H9 (cell line): ENCODE measurements around the gene ZNF541. TPM values are rescaled to one million over a fixed set of nuclear protein-coding genes. Genes with fewer than 3 reads are reported as not detected.

Experiments
- DNase-seq: peaks from one replicate; pipeline ENCODE4 v3.0.0-alpha.2; 2017
- H2AFZ ChIP-seq: one replicate; pipeline ENCODE4 v1.6.1; 2013; ENCODE audit warnings: mild to moderate bottlenecking, low read length, control low read depth, moderate library complexity
- H2AK5ac ChIP-seq: 2 replicates; pipeline ENCODE4 v1.6.1; 2013; ENCODE audit warnings: low read length, control low read depth, mixed read lengths; ENCODE audit not compliant: insufficient read length
- H2BK120ac ChIP-seq: one replicate; pipeline ENCODE4 v1.6.1; 2013; ENCODE audit warnings: low read depth, mild to moderate bottlenecking, low read length, control low read depth, inconsistent platforms; ENCODE audit not compliant: poor library complexity, severe bottlenecking
- H2BK12ac ChIP-seq: 2 replicates; pipeline ENCODE4 v1.6.1; 2013; ENCODE audit warnings: low read length, control low read depth, mixed read lengths, low read depth; ENCODE audit not compliant: insufficient read length
- H2BK15ac ChIP-seq: 2 replicates; pipeline ENCODE4 v1.6.1; 2013; ENCODE audit warnings: low read depth, low read length, control low read depth
- H2BK20ac ChIP-seq: one replicate; pipeline ENCODE4 v1.6.1; 2013; ENCODE audit warnings: low read depth, mild to moderate bottlenecking, low read length, control low read depth, inconsistent platforms; ENCODE audit not compliant: poor library complexity, severe bottlenecking
- H2BK5ac ChIP-seq: 2 replicates; pipeline ENCODE4 v1.6.1; 2013; ENCODE audit warnings: low read length, control low read depth, mixed read lengths; ENCODE audit not compliant: insufficient read length
- H3K14ac ChIP-seq: 2 replicates; pipeline ENCODE4 v1.6.1; 2013; ENCODE audit warnings: low read length, control low read depth; ENCODE audit not compliant: insufficient read depth
- H3K18ac ChIP-seq: 2 replicates; pipeline ENCODE4 v1.6.1; 2013; ENCODE audit warnings: low read depth, mild to moderate bottlenecking, mixed read lengths, low read length, control low read depth; ENCODE audit not compliant: insufficient read length
- H3K23ac ChIP-seq: 2 replicates; pipeline ENCODE4 v1.6.1; 2013; ENCODE audit warnings: low read length, control low read depth, mixed read lengths, low read depth; ENCODE audit not compliant: insufficient read length
- H3K23me2 ChIP-seq: 2 replicates; pipeline ENCODE4 v1.6.1; 2013; ENCODE audit warnings: low read depth, mild to moderate bottlenecking, mixed read lengths, low read length, control low read depth; ENCODE audit not compliant: insufficient read length, poor library complexity, severe bottlenecking
- H3K27ac ChIP-seq: 2 replicates; pipeline ENCODE4 v1.5.1; 2013; ENCODE audit warnings: low read length, control low read depth, mixed read lengths, low read depth; ENCODE audit not compliant: insufficient read length
- H3K27me3 ChIP-seq: 2 replicates; pipeline ENCODE4 v1.6.1; 2013; ENCODE audit warnings: low read length, control low read depth, inconsistent platforms; ENCODE audit not compliant: insufficient read depth
- H3K4ac ChIP-seq: 2 replicates; pipeline ENCODE4 v1.6.1; 2013; ENCODE audit warnings: low read depth, mild to moderate bottlenecking, control low read depth, inconsistent platforms, low read length, moderate library complexity
- H3K4me1 ChIP-seq: 2 replicates; pipeline ENCODE4 v1.6.1; 2013; ENCODE audit warnings: low read length, control low read depth, inconsistent platforms; ENCODE audit not compliant: insufficient read depth
- H3K4me2 ChIP-seq: 2 replicates; pipeline ENCODE4 v1.6.1; 2013; ENCODE audit warnings: low read length, control low read depth, mixed read lengths; ENCODE audit not compliant: insufficient read length, insufficient read depth
- H3K56ac ChIP-seq: 2 replicates; pipeline ENCODE4 v1.6.1; 2013; ENCODE audit warnings: low read depth, mild to moderate bottlenecking, mixed read lengths, low read length, control low read depth; ENCODE audit not compliant: insufficient read length
- H3K79me1 ChIP-seq: 2 replicates; pipeline ENCODE4 v1.6.1; 2013; ENCODE audit warnings: low read depth, mild to moderate bottlenecking, moderate library complexity, low read length, control low read depth, inconsistent platforms; ENCODE audit not compliant: insufficient read depth, poor library complexity, severe bottlenecking
- H3K79me2 ChIP-seq: 2 replicates; pipeline ENCODE4 v1.6.1; 2013; ENCODE audit warnings: low read length, control low read depth, inconsistent platforms; ENCODE audit not compliant: insufficient read depth
- H3K9ac ChIP-seq: 2 replicates; pipeline ENCODE4 v1.6.1; 2013; ENCODE audit warnings: low read length, control low read depth, mixed read lengths; ENCODE audit not compliant: insufficient read length; ENCODE audit errors: extremely low read depth
- H3K9me3 ChIP-seq: one replicate; pipeline ENCODE4 v1.6.1; 2013; ENCODE audit warnings: low read depth, low read length, inconsistent platforms; ENCODE audit not compliant: control insufficient read depth
- H3T11ph ChIP-seq: one replicate; pipeline ENCODE4 v1.6.1; 2013; ENCODE audit warnings: mild to moderate bottlenecking, low read length, control low read depth, inconsistent platforms
- H4K20me1 ChIP-seq: one replicate; pipeline ENCODE4 v1.6.1; 2013; ENCODE audit not compliant: control insufficient read depth, insufficient read length, insufficient read depth
- H4K5ac ChIP-seq: 2 replicates; pipeline ENCODE4 v1.6.1; 2013; ENCODE audit warnings: low read depth, mild to moderate bottlenecking, mixed read lengths, low read length, control low read depth; ENCODE audit not compliant: insufficient read length
- H4K8ac ChIP-seq: replicated peaks from 2 replicates; pipeline ENCODE4 v1.6.1; 2013; ENCODE audit warnings: low read length, control low read depth, mixed read lengths, low read depth; ENCODE audit not compliant: insufficient read length
- H4K91ac ChIP-seq: 2 replicates; pipeline ENCODE4 v1.6.1; 2013; ENCODE audit warnings: low read depth, mild to moderate bottlenecking, moderate library complexity, mixed read lengths, low read length, control low read depth; ENCODE audit not compliant: insufficient read length
- H3K27ac Mint-ChIP-seq, 3 experiments: 2 replicates in 2 of 3; 3 replicates in 1 of 3; pipeline ENCODE4 v1.8.0; 2020 to 2021; ENCODE audit warnings: mixed read lengths in 3 of 3, mild to moderate bottlenecking in 1 of 3, moderate library complexity in 1 of 3
- H3K27me3 Mint-ChIP-seq: 2 replicates; pipeline ENCODE4 v1.8.0; 2021; ENCODE audit warnings: low read depth, mild to moderate bottlenecking, moderate library complexity, mixed read lengths
- H3K36me3 Mint-ChIP-seq, 3 experiments: 2 replicates in 2 of 3; 3 replicates in 1 of 3; pipeline ENCODE4 v1.8.0; 2020 to 2021; ENCODE audit warnings: low read depth in 3 of 3, mixed read lengths in 3 of 3; ENCODE audit not compliant: insufficient read depth in 1 of 3
- H3K4me1 Mint-ChIP-seq, 2 experiments: 2 replicates each; pipeline ENCODE4 v1.8.0; 2020; ENCODE audit warnings: mixed read lengths in 2 of 2
- H3K4me3 Mint-ChIP-seq, 2 experiments: 2 replicates in 1 of 2; 3 replicates in 1 of 2; pipeline ENCODE4 v1.8.0; 2020 to 2021; ENCODE audit warnings: mild to moderate bottlenecking in 2 of 2, mixed read lengths in 2 of 2, moderate library complexity in 1 of 2
- H3K9me3 Mint-ChIP-seq, 2 experiments: 2 replicates in 1 of 2; 3 replicates in 1 of 2; pipeline ENCODE4 v1.8.0; 2020; ENCODE audit warnings: mild to moderate bottlenecking in 2 of 2, mixed read lengths in 2 of 2, moderate library complexity in 1 of 2
- CTCF ChIP-seq: fragments of 200-600 bp; sonication (generic); conservative IDR thresholded peaks from 3 replicates; pipeline ENCODE4 v1.8.0; 2021; ENCODE audit warnings: antibody characterized with exemption, mild to moderate bottlenecking
- WGBS: extraction: QIAGEN DNeasy Blood & Tissue Kit; methylation state at CpG from one replicate; pipeline ENCODE4 v1.1.7; 2013; ENCODE audit warnings: missing lambda C conversion rate, low lambda C conversion rate, mixed read lengths; ENCODE audit not compliant: insufficient read length; ENCODE audit errors: extremely low coverage; 5-methylcytosine and 5-hydroxymethylcytosine counted together
- total RNA-seq: library from RNA; stranded (reverse); gene quantifications from 2 replicates; pipeline ENCODE4 v1.2.1, GENCODE V29; 2021

The ZNF541 gene
- total RNA-seq, 1 experiment from 2014 or later: not detected

- no peak for DNase-seq
- Mint-ChIP-seq H3K4me1 (peaks cover 40 to 44% of the 10 kb centered on the region in 2 experiments), H3K36me3 (peaks cover 5 to 27% (median 13%) of the 10 kb centered on the region in 3 experiments), H3K9me3 (no peaks in the 10 kb centered on the region), H3K4me3 (peak overlapping the region; percentile 83 to 95), H3K27me3 (no peaks in the 10 kb centered on the region), H3K27ac (0 out of 7 replicates have a peak overlapping the region, but pooled peaks have one; percentile 18 to 50 (median 35))
- Histone ChIP-seq H2BK5ac (no peak overlapping the region), H3K56ac (no peak overlapping the region), H3K9ac (no peak overlapping the region), H4K5ac (no peak overlapping the region), H3K27me3 (no peaks in the 10 kb centered on the region), H3K23ac (no peak overlapping the region), H2AFZ (no peak overlapping the region), H3K14ac (no peak overlapping the region), H3K18ac (no peak overlapping the region), H3K4me1 (peaks cover 8% of the 10 kb centered on the region; the same call in 1 of the 2 replicates), H2AK5ac (no peak overlapping the region), H4K8ac (no peak overlapping the region), H3K79me2 (peaks cover 37% of the 10 kb centered on the region; the same call in 1 of the 2 replicates), H3K4me2 (peak overlapping the region; percentile 56), H3T11ph (no peak overlapping the region), H2BK15ac (no peak overlapping the region), H3K9me3 (no peaks in the 10 kb centered on the region), H3K4ac (no peak overlapping the region), H2BK20ac (no peak overlapping the region), H3K23me2 (peaks cover 9% of the 10 kb centered on the region), H2BK120ac (no peak overlapping the region), H3K27ac (no peak overlapping the region), H2BK12ac (no peak overlapping the region), H3K79me1 (peaks cover 8% of the 10 kb centered on the region), H4K91ac (no peak overlapping the region), H4K20me1 (no peaks in the 10 kb centered on the region)
- no peak for TF ChIP-seq CTCF
- WGBS: no CpG with 5 or more reads among the region's 7 CpGs
Measured at GRCh38 chr19:47610902-47611301, 38.0 kb upstream of the ZNF541 start.
